ENCODE measurements around the gene LINC01488. TPM values are rescaled to one million over a fixed set of nuclear protein-coding genes. Genes with fewer than 3 reads are reported as not detected.
A peak's percentile ranks its signal among the peaks of the same experiment; 100 is the strongest.

LINC01488 gene
- total and polyA plus RNA-seq, 2 of the 13 experiments (the other 11 are each of a cell fraction or from before 2014, with no cell fraction given) = 0.26 to 0.58 TPM

DNA sequence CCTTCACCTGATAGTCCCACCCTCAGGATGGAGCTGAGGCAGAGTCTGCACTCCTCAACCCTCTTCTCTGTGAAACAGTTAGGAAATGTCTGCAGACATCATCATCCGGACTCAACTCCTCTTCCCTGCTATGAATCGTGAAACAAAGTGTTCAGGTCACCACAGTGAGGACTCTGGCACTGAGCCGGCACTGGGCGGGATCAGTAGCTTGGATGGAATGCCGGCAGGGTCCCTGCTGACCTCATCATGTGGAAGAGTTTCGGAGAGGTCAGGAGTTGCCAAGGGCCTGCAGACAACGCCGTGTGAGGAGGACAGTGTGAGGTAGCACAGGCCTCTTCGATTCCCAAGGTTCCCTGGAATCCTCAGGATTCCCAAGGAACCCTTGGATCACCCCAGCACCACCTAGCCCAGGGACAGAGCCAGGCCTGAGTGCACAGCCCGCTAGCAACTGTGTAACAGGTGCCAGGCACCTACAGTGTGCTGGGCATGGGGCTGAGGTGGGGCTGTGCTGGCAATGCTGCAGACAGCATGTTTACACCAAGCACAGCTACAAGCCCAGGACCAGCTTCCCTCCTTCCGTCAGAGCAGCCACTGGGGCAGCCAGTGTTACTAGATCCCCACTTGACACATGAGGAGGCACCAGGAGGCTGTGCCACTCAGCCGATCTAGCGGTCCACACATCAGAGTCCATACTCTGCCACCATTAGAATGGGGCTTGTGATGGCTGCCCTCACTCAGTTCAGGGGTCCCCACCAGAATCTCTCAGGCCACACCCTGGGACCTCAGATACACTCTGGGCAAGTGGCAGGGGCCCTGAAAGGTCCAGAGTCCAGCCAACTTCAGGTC is 693 bp upstream of the LINC01488 start:
- Histone ChIP-seq H4K20me1 (ENCODE audit: insufficient read depth, low read length) (no peaks in the 10 kb centered on the region), H3K4me1 (ENCODE audit: insufficient read depth, low read length) (peaks cover 58% of the 10 kb centered on the region), H3K27me3 (ENCODE audit: control insufficient read depth in 1 of 2, insufficient read depth in 2 of 2, low read length in 2 of 2) (no peaks in the 10 kb centered on the region), H3K9ac (ENCODE audit: insufficient read depth, low read depth, low read length) (peak overlapping the region; percentile 28), H3K4me2 (ENCODE audit: low read depth, low read length) (peak overlapping the region; percentile 82), H3K9me3 (ENCODE audit: low read length) (no peaks in the 10 kb centered on the region), H3K4me3 (replicated peaks in 1 of 3; ENCODE audit: insufficient read depth in 1 of 3, low read depth in 2 of 3, low read length in 3 of 3) (peak overlapping the region; percentile 25 to 69 (median 34); a peak in 5 of 6 replicates), H3K36me3 (replicated peaks in 1 of 2; ENCODE audit: control insufficient read depth in 1 of 2, insufficient read depth in 2 of 2, low read length in 2 of 2) (no peaks in the 10 kb centered on the region), H3K27ac (ENCODE audit: extremely low read length, insufficient read depth, low read length) (no peak overlapping the region), H2AFZ (ENCODE audit: low read length) (no peak overlapping the region), H3K79me2 (ENCODE audit: insufficient read depth, low read length) (no peaks in the 10 kb centered on the region)
- 9% methylated on average over 4 of the region's 13 CpGs for WGBS (ENCODE audit: low lambda C conversion rate)
- intact Hi-C loops (cut with micrococcal nuclease; ENCODE audit: unreplicated experiment) (no loop called here), in situ Hi-C loops (cut with HindIII; ENCODE audit: extremely low pct_ligation_motif_present, low pct_unique_long_range_greater_than_20kb) (no loop called here)
- peak; percentile 76 for FAIRE-seq
- no TSS peak for BruUV-seq (replicated peaks)
- ATAC-seq = peak; percentile 78
- POLR2A ChIA-PET = interaction anchor here (1.4 to 2.0 kb wide), 3 partner anchors 12 to 158 kb away, joined by 4 to 16 read pairs (median 4); no protein-coding TSS in a partner anchor
- peak; percentile 85 for DNase-seq (ENCODE audit: low spot score)
- CTCF ChIA-PET (ENCODE audit: low intra/inter-chr PET ratio, low total read pairs) = no interaction called here
- TF ChIP-seq JUND (CRISPR knock-in tag; IDR thresholded peaks at IDR 0.05) = no peak
- no peak for TF ChIP-seq EHMT2 (IDR thresholded peaks at IDR 0.05; ENCODE audit: borderline replicate concordance, low read depth, low read length)
- peak; percentile 27; the same call in 1 of the 2 replicates for TF ChIP-seq FOSL2 (CRISPR knock-in tag; IDR thresholded peaks at IDR 0.05)
- no peak for TF ChIP-seq ZMAT5 (CRISPR knock-in tag; IDR thresholded peaks at IDR 0.05; ENCODE audit: borderline replicate concordance, low read depth)
- no peak for TF ChIP-seq TARDBP (CRISPR knock-in tag; IDR thresholded peaks at IDR 0.05)
- peak; percentile 26; the same call in 1 of the 2 replicates for TF ChIP-seq SALL1 (CRISPR knock-in tag; IDR thresholded peaks at IDR 0.05)
- no peak for TF ChIP-seq RCOR2 (CRISPR knock-in tag; IDR thresholded peaks at IDR 0.05)
- no peak for TF ChIP-seq NR2C2 (CRISPR knock-in tag; IDR thresholded peaks at IDR 0.05; ENCODE audit: borderline replicate concordance)
- TF ChIP-seq, protein P1, sequence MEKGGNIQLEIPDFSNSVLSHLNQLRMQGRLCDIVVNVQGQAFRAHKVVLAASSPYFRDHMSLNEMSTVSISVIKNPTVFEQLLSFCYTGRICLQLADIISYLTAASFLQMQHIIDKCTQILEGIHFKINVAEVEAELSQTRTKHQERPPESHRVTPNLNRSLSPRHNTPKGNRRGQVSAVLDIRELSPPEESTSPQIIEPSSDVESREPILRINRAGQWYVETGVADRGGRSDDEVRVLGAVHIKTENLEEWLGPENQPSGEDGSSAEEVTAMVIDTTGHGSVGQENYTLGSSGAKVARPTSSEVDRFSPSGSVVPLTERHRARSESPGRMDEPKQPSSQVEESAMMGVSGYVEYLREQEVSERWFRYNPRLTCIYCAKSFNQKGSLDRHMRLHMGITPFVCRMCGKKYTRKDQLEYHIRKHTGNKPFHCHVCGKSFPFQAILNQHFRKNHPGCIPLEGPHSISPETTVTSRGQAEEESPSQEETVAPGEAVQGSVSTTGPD (CRISPR knock-in tag; IDR thresholded peaks at IDR 0.05) = no peak
- peak; percentile 51 for TF ChIP-seq HNF4A (CRISPR knock-in tag; IDR thresholded peaks at IDR 0.05)
- 0 out of 2 replicates have a peak, but pooled peaks have one; percentile 38 for TF ChIP-seq ZNF788 (CRISPR knock-in tag; IDR thresholded peaks at IDR 0.05; ENCODE audit: borderline replicate concordance)
- TF ChIP-seq ZSCAN12 (CRISPR knock-in tag; IDR thresholded peaks at IDR 0.05) = no peak
- 0 out of 2 replicates have a peak, but pooled peaks have one; percentile 22 for TF ChIP-seq GATAD2A (CRISPR knock-in tag; IDR thresholded peaks at IDR 0.05)
- TF ChIP-seq, protein P2, sequence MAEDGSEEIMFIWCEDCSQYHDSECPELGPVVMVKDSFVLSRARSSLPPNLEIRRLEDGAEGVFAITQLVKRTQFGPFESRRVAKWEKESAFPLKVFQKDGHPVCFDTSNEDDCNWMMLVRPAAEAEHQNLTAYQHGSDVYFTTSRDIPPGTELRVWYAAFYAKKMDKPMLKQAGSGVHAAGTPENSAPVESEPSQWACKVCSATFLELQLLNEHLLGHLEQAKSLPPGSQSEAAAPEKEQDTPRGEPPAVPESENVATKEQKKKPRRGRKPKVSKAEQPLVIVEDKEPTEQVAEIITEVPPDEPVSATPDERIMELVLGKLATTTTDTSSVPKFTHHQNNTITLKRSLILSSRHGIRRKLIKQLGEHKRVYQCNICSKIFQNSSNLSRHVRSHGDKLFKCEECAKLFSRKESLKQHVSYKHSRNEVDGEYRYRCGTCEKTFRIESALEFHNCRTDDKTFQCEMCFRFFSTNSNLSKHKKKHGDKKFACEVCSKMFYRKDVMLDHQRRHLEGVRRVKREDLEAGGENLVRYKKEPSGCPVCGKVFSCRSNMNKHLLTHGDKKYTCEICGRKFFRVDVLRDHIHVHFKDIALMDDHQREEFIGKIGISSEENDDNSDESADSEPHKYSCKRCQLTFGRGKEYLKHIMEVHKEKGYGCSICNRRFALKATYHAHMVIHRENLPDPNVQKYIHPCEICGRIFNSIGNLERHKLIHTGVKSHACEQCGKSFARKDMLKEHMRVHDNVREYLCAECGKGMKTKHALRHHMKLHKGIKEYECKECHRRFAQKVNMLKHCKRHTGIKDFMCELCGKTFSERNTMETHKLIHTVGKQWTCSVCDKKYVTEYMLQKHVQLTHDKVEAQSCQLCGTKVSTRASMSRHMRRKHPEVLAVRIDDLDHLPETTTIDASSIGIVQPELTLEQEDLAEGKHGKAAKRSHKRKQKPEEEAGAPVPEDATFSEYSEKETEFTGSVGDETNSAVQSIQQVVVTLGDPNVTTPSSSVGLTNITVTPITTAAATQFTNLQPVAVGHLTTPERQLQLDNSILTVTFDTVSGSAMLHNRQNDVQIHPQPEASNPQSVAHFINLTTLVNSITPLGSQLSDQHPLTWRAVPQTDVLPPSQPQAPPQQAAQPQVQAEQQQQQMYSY (CRISPR knock-in tag; IDR thresholded peaks at IDR 0.05) = 0 out of 2 replicates have a peak, but pooled peaks have one; percentile 3
- TF ChIP-seq, protein P3, sequence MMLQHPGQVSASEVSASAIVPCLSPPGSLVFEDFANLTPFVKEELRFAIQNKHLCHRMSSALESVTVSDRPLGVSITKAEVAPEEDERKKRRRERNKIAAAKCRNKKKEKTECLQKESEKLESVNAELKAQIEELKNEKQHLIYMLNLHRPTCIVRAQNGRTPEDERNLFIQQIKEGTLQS (CRISPR knock-in tag; IDR thresholded peaks at IDR 0.05) = 0 out of 2 replicates have a peak, but pooled peaks have one; percentile 21
- peak; percentile 90 for TF ChIP-seq SP5 (CRISPR knock-in tag; IDR thresholded peaks at IDR 0.05; ENCODE audit: borderline replicate concordance, low read depth)
- TF ChIP-seq BRD4 (CRISPR knock-in tag; IDR thresholded peaks at IDR 0.05) = peak; percentile 17; the same call in 1 of the 2 replicates
- TF ChIP-seq ZNF713 (CRISPR knock-in tag; IDR thresholded peaks at IDR 0.05) = no peak
- TF ChIP-seq RFXANK (CRISPR knock-in tag; IDR thresholded peaks at IDR 0.05) = no peak
